Osteoblast (primary cell): ENCODE data around the gene LBHD2. TPM values are rescaled to one million over a fixed set of nuclear protein-coding genes. Genes with fewer than 3 reads are reported as not detected.

ENCODE experiments used
- DNase-seq: peaks from one replicate; pipeline ENCODE4 v3.0.0; 2011; ENCODE audit warnings: low spot score, mixed read lengths; ENCODE audit not compliant: insufficient read length; ENCODE audit errors: missing footprints
- H2AFZ ChIP-seq: 2 replicates; pipeline ENCODE4 v1.6.0; 2011; ENCODE audit warnings: mild to moderate bottlenecking, low read length
- H3K27ac ChIP-seq: 2 replicates; pipeline ENCODE4 v1.5.1; 2011; ENCODE audit warnings: mild to moderate bottlenecking, low read depth, low read length, moderate library complexity
- H3K27me3 ChIP-seq: 2 replicates; pipeline ENCODE4 v1.6.0; 2012; ENCODE audit warnings: mild to moderate bottlenecking, control low read depth, inconsistent platforms, low read length, moderate library complexity; ENCODE audit not compliant: insufficient read depth
- H3K36me3 ChIP-seq: 2 replicates; pipeline ENCODE4 v1.5.1; 2011; ENCODE audit warnings: mild to moderate bottlenecking, low read length, control low read depth, moderate library complexity; ENCODE audit not compliant: insufficient read depth
- H3K4me1 ChIP-seq: 2 replicates; pipeline ENCODE4 v1.5.1; 2011; ENCODE audit warnings: mild to moderate bottlenecking, low read length, control low read depth, moderate library complexity; ENCODE audit not compliant: insufficient read depth
- H3K4me2 ChIP-seq: 2 replicates; pipeline ENCODE4 v1.6.0; 2011; ENCODE audit warnings: mild to moderate bottlenecking, low read length; ENCODE audit not compliant: insufficient read depth
- H3K4me3 ChIP-seq: fragments of 200-600 bp; sonication (generic); 3 replicates; pipeline ENCODE4 v1.5.1; 2012; ENCODE audit warnings: mild to moderate bottlenecking, low read length, inconsistent platforms; ENCODE audit not compliant: insufficient read depth
- H3K79me2 ChIP-seq: 2 replicates; pipeline ENCODE4 v1.6.0; 2012; ENCODE audit warnings: mild to moderate bottlenecking, low read length, control low read depth, inconsistent platforms; ENCODE audit not compliant: insufficient read depth
- H3K9me3 ChIP-seq: 2 replicates; pipeline ENCODE4 v1.5.1; 2011; ENCODE audit warnings: low read depth, low read length, control low read depth
- H4K20me1 ChIP-seq: 2 replicates; pipeline ENCODE4 v1.6.0; 2012; ENCODE audit warnings: mild to moderate bottlenecking, low read length, control low read depth; ENCODE audit not compliant: insufficient read depth
- total RNA-seq: library from RNA; depleted of rRNA; stranded (reverse); fragments of >200 nt; gene quantifications from 2 replicates; pipeline ENCODE4 v1.2.3, GENCODE V29; 2012
- TF ChIP-seq, protein P1 (sequence below): IDR thresholded peaks from 2 replicates; pipeline ENCODE4 v1.5.1; 2011; ENCODE audit warnings: mild to moderate bottlenecking, low read depth, low read length, moderate library complexity; ENCODE audit errors: extremely low read depth

Gene LBHD2
- total RNA-seq, 1 donor: not detected

DNA sequence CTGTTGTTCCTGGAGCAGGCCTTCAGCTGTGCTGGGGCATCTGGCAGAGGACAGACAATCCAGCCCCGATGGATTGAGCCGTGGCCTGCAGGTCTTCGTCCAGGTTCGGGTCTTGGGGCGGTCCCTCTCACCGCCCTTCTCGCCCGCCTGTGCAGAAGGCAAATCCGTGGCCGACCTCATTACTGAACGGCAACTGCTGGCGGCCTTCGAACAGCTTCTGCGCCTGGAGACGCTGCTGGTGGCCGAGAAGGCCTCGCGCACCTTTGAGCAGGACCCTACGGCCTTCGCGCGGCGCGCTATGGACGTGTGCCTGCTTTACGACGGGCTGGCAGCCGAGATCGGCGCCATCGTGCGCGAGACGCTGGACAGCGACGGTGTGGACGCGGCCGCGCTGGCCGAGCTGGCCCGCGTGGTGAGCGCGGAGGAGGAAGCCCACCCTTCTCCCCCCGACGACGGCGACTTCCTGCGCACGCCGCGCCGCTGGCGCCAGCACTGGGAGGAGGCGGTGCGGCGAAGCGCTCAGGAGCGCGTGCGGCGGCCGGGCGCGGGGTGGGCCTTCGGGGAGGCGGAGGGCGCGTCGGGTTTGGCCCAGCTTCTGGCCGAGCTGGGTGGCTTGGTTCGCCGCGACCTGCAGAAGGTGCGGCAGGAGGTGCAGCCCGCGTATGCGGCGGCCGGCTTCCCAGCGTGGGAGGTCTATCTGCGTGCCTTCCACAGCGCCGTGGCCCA is 18.1 kb downstream of the LBHD2 start:
- no peaks in the 10 kb centered on the region for H3K79me2 ChIP-seq
- no peak for DNase-seq
- no peak overlapping the region for H3K4me3 ChIP-seq
- no peaks in the 10 kb centered on the region for H3K9me3 ChIP-seq
- H3K27me3 ChIP-seq: peaks cover 28% of the 10 kb centered on the region
- TF ChIP-seq, protein P1, sequence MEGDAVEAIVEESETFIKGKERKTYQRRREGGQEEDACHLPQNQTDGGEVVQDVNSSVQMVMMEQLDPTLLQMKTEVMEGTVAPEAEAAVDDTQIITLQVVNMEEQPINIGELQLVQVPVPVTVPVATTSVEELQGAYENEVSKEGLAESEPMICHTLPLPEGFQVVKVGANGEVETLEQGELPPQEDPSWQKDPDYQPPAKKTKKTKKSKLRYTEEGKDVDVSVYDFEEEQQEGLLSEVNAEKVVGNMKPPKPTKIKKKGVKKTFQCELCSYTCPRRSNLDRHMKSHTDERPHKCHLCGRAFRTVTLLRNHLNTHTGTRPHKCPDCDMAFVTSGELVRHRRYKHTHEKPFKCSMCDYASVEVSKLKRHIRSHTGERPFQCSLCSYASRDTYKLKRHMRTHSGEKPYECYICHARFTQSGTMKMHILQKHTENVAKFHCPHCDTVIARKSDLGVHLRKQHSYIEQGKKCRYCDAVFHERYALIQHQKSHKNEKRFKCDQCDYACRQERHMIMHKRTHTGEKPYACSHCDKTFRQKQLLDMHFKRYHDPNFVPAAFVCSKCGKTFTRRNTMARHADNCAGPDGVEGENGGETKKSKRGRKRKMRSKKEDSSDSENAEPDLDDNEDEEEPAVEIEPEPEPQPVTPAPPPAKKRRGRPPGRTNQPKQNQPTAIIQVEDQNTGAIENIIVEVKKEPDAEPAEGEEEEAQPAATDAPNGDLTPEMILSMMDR: no peak
- H2AFZ ChIP-seq: no peak overlapping the region
- H3K4me1 ChIP-seq: peaks cover 3% of the 10 kb centered on the region
- H4K20me1 ChIP-seq: no peaks in the 10 kb centered on the region
- no peak overlapping the region for H3K4me2 ChIP-seq
- no peaks in the 10 kb centered on the region for H3K36me3 ChIP-seq
- H3K27ac ChIP-seq: no peak overlapping the region

DNA sequence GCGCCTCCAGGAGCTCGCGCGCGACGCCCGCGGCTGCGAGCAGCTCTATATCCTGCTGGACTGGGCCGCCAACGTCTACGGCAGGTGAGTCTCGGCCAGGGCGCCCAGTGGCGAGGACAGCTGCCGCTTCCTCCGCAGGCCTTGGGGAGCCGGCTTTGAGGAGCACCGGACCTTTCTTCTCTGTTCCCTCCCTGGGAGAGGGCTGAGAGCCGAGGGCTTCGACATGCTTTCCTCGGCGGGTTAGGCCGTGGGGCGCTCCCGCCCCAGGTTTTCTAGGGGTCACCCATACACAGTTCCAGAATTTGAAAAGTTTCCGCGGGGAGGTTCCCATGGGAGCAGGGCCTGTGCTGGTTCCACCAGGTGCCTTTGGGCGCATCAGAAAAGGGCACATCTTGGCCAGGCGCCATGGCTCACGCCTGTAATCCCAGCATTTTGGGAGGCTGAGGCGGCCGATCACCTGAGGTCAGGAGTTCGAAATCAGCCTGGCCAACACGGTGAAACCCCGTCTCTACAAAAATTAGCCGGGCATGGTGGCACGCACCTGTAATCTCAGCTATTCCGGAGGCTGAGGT is 18.8 kb downstream of the LBHD2 start:
- no peak overlapping the region for H2AFZ ChIP-seq
- TF ChIP-seq, protein P1: no peak

DNA sequence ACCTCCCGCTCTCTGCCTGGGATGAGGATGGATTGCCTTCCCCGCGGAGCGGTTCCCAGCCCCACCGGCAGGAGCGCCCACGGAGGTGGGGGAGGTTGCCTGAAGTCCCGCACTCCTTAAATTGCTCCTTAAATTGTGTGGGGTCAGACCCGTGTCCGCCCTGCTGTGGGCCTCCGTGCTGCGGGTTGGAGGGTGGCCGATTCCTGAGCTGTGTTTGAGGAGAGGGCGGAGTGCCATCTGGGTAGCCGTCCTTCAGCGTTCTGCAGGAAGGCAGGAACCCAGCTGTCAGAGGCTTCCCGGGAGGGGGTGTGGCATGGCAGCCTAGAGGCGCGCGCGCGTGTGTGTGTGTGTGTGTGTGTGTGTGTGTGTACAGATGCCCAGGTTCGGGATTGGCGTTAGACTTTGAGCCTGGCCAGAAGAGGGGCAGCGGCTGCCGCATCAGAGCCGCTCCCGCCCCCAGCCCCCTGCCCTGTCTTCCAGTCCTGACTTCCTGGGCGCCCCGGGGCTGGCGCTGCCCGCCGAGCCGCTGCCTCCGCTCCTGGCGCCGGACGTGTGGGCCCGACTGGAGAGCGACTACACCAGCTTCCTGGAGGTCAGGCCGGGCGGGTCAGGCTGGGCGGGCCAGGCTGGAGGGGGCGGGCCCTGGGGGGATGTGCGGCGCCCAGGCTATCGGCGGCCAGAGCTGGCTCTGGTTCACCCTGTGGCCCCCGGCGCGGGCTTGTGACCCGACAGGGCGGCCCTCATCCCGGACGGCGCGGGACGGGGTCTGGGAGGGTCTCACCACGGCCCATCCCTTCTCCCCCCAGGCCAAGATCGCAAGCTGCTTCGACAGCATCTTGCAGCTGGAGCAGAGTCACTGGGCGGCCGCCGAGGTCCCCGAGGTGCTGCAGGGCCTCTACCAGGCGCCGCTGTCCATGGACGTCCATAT is 19.7 kb downstream of the LBHD2 start:
- no peak overlapping the region for H3K4me3 ChIP-seq
- H3K9me3 ChIP-seq: no peaks in the 10 kb centered on the region
- no peaks in the 10 kb centered on the region for H3K79me2 ChIP-seq
- peaks cover 28% of the 10 kb centered on the region for H3K27me3 ChIP-seq
- peak; percentile 95 for DNase-seq
- TF ChIP-seq, protein P1: no peak
- H3K4me1 ChIP-seq: peaks cover 3% of the 10 kb centered on the region
- H2AFZ ChIP-seq: no peak overlapping the region
- H3K4me2 ChIP-seq: peak overlapping the region; percentile 58
- H4K20me1 ChIP-seq: no peaks in the 10 kb centered on the region
- no peaks in the 10 kb centered on the region for H3K36me3 ChIP-seq
- no peak overlapping the region for H3K27ac ChIP-seq

More for the DNA sequence above, 18.8 kb downstream of the LBHD2 start:
- Histone ChIP-seq H3K79me2 (no peaks in the 10 kb centered on the region), H3K36me3 (no peaks in the 10 kb centered on the region), H4K20me1 (no peaks in the 10 kb centered on the region), H3K4me2 (no peak overlapping the region), H3K4me1 (peaks cover 3% of the 10 kb centered on the region), H3K27me3 (peaks cover 28% of the 10 kb centered on the region), H3K27ac (no peak overlapping the region), H3K4me3 (no peak overlapping the region), H3K9me3 (no peaks in the 10 kb centered on the region)
- DNase-seq: peak; percentile 90

DNA sequence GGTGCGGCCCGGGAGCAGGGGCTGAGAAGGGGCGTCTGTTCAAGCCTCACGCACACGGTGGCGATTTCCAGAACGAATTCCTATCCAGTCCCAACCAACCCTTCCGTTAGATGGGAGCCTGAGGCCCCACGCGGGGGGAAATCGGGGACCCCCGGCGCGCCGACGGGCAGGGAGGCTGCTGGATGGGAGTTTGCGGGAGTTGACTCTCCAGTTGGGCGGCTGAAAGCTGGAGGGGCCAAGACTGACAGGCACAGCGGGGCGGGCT is 20.3 kb downstream of the LBHD2 start:
- H3K27me3 ChIP-seq: peaks cover 28% of the 10 kb centered on the region
- TF ChIP-seq, protein P1: no peak
- H3K4me1 ChIP-seq: peaks cover 3% of the 10 kb centered on the region
- no peak overlapping the region for H3K4me3 ChIP-seq
- no peaks in the 10 kb centered on the region for H3K36me3 ChIP-seq
- no peak overlapping the region for H2AFZ ChIP-seq
- H3K27ac ChIP-seq: no peak overlapping the region
- no peaks in the 10 kb centered on the region for H4K20me1 ChIP-seq
- DNase-seq: no peak
- H3K79me2 ChIP-seq: no peaks in the 10 kb centered on the region
- no peaks in the 10 kb centered on the region for H3K9me3 ChIP-seq
- H3K4me2 ChIP-seq: no peak overlapping the region
